NT2/D1 (cell line): ENCODE results near the gene TESMIN.

Source experiments
- SUZ12 ChIP-seq: IDR thresholded peaks from 2 replicates; pipeline ENCODE4 v1.6.1; 2011; ENCODE audit not compliant: insufficient read length, insufficient read depth; ENCODE audit errors: extremely low read depth
- YY1 ChIP-seq: IDR thresholded peaks from 2 replicates; pipeline ENCODE4 v1.6.1; 2011; ENCODE audit not compliant: insufficient read length, insufficient read depth
- ZNF274 ChIP-seq: IDR thresholded peaks from 2 replicates; pipeline ENCODE4 v1.6.1; 2011; ENCODE audit warnings: mild to moderate bottlenecking, low read depth, low read length

- TF ChIP-seq YY1 (no peak), ZNF274 (no peak), SUZ12 (no peak)
These were observed 31.4 kb upstream of the TESMIN start for GRCh38 chr11:68782711-68783110.
